Measurements from ENCODE around the gene CA4. TPM values are rescaled to one million over a fixed set of nuclear protein-coding genes. Genes with fewer than 3 reads are reported as not detected.
"Not testable (repeated sequence)": the region's sequence is repeated elsewhere in the genome, so short reads cannot be mapped to it uniquely, and the experiment has no call there.

The CA4 gene
- total RNA-seq, 2 experiments from 2014 or later: not detected

DNA sequence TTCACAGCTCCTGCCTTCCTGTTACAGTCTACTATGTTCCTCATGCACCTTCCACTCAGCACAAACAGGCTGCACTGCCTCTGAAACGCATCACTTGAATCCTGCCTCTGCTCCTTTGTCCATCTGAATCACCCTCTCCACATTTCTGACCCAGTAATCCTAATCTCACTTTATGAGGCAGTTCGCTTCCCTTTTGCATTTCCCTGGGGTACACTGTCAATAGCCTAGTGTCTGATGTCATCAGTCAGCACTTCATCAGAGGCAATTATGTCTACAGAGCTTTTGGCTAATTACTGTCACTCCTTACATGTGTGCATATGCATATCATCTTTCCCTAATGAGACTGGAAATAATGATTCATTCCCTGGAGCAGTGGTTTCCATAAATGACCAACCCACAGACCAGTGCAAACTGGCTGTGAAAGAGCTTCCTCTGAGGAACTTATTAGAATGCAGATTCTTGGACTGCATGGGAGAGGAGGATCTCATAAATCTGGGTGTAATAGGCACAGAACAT lies 23.6 kb downstream of the CA4 start:
- H3K36me3 Mint-ChIP-seq: no peaks in the 10 kb centered on the region
- H3K4me1 Mint-ChIP-seq (ENCODE audit: low read depth): peaks cover 19% of the 10 kb centered on the region
- DNase-seq: no peak
- no peaks in the 10 kb centered on the region for H3K9me3 Mint-ChIP-seq
- ChIA-PET CTCF (interaction anchor here (0.6 to 1.0 kb wide), 3 partner anchors 32 to 248 kb away, joined by 3 to 4 read pairs (median 3); no protein-coding TSS in a partner anchor), POLR2A (no interaction called here)
- no peaks in the 10 kb centered on the region for H3K27me3 Mint-ChIP-seq
- intact Hi-C loops (cut with micrococcal nuclease): no loop called here
- H3K27ac Mint-ChIP-seq: no peak overlapping the region
- H3K4me3 Mint-ChIP-seq: no peak overlapping the region

DNA sequence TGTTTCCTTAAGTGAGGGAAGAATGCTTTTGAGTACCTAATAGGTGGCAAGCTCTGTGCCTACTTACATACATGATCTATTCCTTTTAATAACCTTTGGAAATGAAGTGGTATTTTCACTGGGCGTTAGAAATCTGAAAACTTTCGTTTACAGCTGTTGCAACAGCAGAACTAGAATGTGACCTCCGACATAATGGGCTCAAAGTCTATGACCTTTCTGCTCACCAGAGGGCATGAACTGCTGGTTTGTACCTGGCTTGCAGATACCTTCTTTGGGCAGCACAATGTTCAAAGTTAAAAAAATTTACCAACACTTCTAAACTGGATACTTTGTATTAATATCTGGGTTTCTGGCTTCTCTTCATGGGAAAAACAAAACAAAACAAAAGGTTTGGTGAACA lies 24.3 kb downstream of the CA4 start:
- Mint-ChIP-seq H3K4me1 (ENCODE audit: low read depth) (peaks cover 19% of the 10 kb centered on the region), H3K27me3 (no peaks in the 10 kb centered on the region), H3K4me3 (no peak overlapping the region), H3K36me3 (no peaks in the 10 kb centered on the region), H3K27ac (no peak overlapping the region), H3K9me3 (no peaks in the 10 kb centered on the region)
- ChIA-PET CTCF (interaction anchor here (0.6 to 1.0 kb wide), 4 partner anchors 32 to 247 kb away, joined by 3 to 4 read pairs (median 3); no protein-coding TSS in a partner anchor), POLR2A (no interaction called here)
- no peak for DNase-seq
- intact Hi-C loops (cut with micrococcal nuclease): loop anchor here (1.0 kb wide), 1 partner anchor 31 kb away; no protein-coding TSS in a partner anchor

DNA sequence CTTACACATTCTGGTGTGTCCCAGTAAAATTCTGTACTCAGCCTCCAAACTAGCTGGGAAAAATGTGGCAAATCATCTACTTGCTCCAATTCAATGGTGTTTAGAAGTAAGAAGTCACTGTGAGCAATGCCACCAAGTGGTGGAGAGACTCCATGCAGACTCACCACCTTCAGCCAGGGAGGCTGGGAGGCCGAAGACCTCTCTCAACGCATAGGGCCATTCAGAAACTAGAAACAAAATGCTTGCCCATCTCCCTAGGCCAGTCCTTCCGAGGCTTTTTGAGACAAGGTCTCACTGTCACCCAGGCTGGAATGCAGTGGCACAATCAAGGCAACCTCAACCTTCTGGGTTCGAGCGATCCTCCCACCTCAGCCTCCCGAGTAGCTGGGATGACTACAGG lies 25.0 kb downstream of the CA4 start:
- intact Hi-C loops (cut with micrococcal nuclease): loop anchor here (1.0 kb wide), 1 partner anchor 31 kb away; no protein-coding TSS in a partner anchor
- H3K4me1 Mint-ChIP-seq (ENCODE audit: low read depth): peaks cover 17% of the 10 kb centered on the region
- H3K9me3 Mint-ChIP-seq, H3K4me3 Mint-ChIP-seq, DNase-seq, H3K27ac Mint-ChIP-seq, CTCF ChIA-PET, H3K36me3 Mint-ChIP-seq, H3K27me3 Mint-ChIP-seq: not testable (repeated sequence)
- POLR2A ChIA-PET: interaction anchor here (0.6 kb wide), 1 partner anchor 19 kb away, joined by 4 read pairs; no protein-coding TSS in a partner anchor

DNA sequence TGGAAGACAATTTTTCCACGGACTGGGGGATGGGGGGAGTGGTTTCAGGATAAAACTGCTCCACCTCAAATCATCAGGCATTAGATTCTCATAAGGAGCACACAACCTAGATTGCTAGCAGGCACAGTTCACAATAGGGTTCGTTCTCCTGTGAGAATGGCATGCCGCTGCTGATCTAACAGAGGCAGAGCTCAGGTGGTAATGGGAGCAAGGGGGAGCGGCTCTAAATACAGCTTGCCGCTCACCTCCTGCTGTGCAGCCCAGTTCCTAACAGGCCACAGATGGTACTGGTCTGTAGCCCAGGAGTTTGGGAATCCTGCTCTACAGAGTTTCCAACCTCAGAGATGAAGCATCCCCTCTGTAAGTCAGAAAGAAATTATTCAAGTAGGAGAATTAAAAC lies 27.0 kb downstream of the CA4 start:
- peaks cover 13% of the 10 kb centered on the region for H3K36me3 Mint-ChIP-seq
- DNase-seq; H3K4me1 Mint-ChIP-seq (ENCODE audit: low read depth); H3K27ac Mint-ChIP-seq; intact Hi-C loops (cut with micrococcal nuclease); H3K9me3 Mint-ChIP-seq; CTCF ChIA-PET; H3K4me3 Mint-ChIP-seq; POLR2A ChIA-PET; H3K27me3 Mint-ChIP-seq: not testable (repeated sequence)

DNA sequence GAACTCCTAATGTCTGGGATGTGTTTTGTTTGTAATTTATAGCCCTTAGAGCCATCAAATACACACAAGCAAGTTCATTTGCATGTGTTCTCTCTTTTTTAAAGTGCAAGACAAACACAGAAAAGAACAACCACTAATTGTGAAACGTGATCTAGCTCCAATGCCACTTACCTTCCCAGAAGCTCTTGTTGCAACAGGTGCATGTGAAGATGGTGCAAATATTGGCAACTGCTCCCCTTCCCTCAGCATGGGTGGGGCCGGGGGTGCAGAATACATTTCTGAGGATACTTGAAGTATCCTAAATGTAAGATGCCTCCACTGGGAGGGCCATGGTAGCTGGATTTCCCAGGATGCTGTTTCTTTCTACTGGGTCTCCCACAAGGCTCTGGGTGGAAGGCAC lies 28.4 kb downstream of the CA4 start:
- H3K4me1 Mint-ChIP-seq (ENCODE audit: low read depth); CTCF ChIA-PET; intact Hi-C loops (cut with micrococcal nuclease); H3K4me3 Mint-ChIP-seq; POLR2A ChIA-PET; H3K9me3 Mint-ChIP-seq; H3K27me3 Mint-ChIP-seq; H3K27ac Mint-ChIP-seq; DNase-seq: not testable (repeated sequence)
- peaks cover 17% of the 10 kb centered on the region for H3K36me3 Mint-ChIP-seq

DNA sequence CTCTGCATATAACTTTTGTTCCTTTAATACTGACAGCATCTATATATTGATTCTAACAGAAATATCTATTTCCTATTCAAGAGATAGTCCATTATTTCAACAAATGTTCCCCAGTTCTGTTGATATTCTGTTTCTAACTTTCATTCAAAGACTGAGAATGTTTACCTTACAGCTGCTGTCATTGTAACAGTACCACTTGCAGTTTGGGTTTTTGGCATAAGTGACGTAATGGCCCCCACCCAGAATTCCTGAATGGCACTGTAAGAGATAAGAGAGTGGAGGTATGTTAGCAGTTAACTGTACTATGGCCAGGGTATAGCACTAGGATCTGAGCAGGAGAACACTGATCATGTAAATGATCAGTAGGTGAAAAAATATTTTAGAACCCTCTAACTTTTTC lies 30.6 kb downstream of the CA4 start:
- POLR2A ChIA-PET; H3K4me1 Mint-ChIP-seq (ENCODE audit: low read depth); intact Hi-C loops (cut with micrococcal nuclease); DNase-seq; H3K27ac Mint-ChIP-seq; CTCF ChIA-PET; H3K4me3 Mint-ChIP-seq; H3K27me3 Mint-ChIP-seq; H3K9me3 Mint-ChIP-seq: not testable (repeated sequence)
- H3K36me3 Mint-ChIP-seq: peaks cover 22% of the 10 kb centered on the region

DNA sequence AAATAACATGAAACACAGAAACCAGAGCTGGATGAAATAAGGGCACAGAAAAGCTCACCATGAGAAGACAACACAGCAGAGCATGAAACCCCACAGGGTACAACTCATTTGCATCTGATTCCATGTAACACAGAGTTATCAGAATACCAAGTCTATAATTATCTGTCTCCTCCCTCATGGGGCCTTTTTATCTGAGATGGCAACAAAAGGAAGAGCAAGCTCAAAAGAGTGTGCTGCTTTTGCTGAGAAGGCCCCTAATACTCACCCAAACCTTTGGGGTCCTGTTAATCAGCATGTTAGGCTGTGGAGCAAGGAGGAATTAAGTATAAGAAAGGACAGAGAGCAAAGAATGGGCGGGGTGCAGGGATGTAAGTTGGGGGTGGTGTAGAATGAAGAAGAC lies 36.6 kb downstream of the CA4 start:
- H3K9me3 Mint-ChIP-seq; H3K4me3 Mint-ChIP-seq; H3K27ac Mint-ChIP-seq; H3K4me1 Mint-ChIP-seq (ENCODE audit: low read depth); POLR2A ChIA-PET; intact Hi-C loops (cut with micrococcal nuclease); DNase-seq; H3K27me3 Mint-ChIP-seq: not testable (repeated sequence)
- CTCF ChIA-PET: interaction anchor here (2.9 kb wide), 1 partner anchor 44 kb away, joined by 9 read pairs; no protein-coding TSS in a partner anchor
- H3K36me3 Mint-ChIP-seq: peaks cover 29% of the 10 kb centered on the region

DNA sequence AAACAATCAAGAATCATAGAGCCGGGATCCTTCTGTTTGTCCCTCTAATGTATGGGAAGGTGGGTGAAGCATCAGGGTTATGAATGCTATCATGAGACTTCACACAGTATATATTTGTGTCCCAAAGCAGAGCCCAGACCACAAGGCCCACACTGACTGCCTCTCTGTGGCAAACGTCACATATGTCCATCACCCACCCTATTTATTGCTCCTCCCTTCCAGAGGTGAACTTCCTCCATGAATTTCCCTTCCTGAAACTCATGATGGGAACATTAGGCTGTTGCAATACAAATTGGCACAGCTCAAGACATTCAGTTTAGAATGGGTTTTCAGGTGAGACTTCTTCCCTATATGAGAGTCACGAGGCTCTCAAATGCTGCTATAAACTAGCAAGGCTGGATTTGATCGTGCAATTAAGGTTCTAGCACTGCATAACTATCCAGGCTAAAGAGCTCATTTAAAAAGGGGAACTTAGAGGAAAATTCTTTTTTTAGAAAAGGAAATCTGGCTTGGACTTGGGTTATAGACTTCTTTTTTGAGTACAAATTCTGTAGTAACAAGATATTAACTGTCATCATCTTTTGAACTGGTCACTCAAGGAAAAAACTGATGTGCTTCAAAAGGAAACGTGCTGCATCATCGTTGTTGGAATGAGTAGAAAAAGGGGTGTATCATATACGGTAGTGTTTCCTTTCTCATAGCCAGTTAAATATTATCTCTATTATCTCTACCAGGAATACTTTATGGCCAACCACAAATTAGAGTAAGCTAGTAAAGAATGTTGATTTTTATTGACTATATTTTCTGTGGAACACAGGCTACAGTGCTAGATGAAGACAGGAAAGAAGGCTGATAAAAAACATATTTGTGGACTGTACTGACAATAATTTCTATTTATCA lies 37.3 kb downstream of the CA4 start:
- H3K27me3 Mint-ChIP-seq; DNase-seq; H3K4me3 Mint-ChIP-seq; H3K27ac Mint-ChIP-seq; intact Hi-C loops (cut with micrococcal nuclease); H3K9me3 Mint-ChIP-seq; H3K4me1 Mint-ChIP-seq (ENCODE audit: low read depth); POLR2A ChIA-PET: not testable (repeated sequence)
- peaks cover 27% of the 10 kb centered on the region for H3K36me3 Mint-ChIP-seq
- CTCF ChIA-PET: interaction anchor here (2.9 kb wide), 1 partner anchor 44 kb away, joined by 9 read pairs; no protein-coding TSS in a partner anchor

DNA sequence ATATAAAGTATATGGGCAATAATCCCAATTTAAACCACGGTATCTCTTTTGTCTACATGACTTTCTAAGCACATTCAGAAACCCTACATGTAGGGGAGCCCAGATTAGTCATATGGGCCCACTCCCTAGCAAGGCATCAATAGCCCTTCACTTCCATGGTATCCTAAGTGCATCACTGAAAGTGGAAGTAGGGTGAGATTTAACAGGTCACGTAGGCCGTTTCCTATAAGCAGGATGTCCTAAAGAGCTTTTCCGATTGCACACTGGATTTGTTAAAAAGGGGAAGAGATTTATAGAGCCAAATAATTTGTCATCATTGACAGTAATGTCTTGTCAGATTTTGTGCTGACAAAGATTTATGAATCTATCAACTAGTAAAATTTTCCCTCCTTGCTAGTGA lies 39.0 kb downstream of the CA4 start:
- Mint-ChIP-seq H3K36me3 (peaks cover 25% of the 10 kb centered on the region), H3K4me3 (no peak overlapping the region), H3K27me3 (no peaks in the 10 kb centered on the region), H3K27ac (no peak overlapping the region), H3K4me1 (ENCODE audit: low read depth) (no peaks in the 10 kb centered on the region), H3K9me3 (no peaks in the 10 kb centered on the region)
- intact Hi-C loops (cut with micrococcal nuclease): no loop called here
- ChIA-PET POLR2A (no interaction called here), CTCF (no interaction called here)
- DNase-seq: no peak

DNA sequence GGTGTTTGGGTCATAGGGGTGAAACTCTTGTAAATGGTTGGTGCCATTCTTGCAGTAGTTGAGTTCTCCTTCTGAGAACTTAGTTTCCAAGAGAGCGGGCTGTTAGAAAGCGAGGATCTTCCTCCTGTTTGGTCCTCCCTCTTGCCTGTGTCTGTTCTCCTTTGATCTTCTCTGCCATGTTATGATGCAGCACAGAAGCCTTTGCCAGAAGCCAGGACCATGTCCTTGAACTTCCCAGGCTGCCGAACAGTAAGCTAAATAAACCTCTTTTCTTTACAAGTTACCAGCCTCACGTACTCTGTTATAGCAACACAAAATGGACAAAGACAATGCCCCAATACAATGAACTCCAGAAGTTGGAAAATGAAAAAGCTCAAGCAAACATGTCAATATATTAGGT lies 40.3 kb downstream of the CA4 start:
- H3K9me3 Mint-ChIP-seq; H3K27ac Mint-ChIP-seq; H3K27me3 Mint-ChIP-seq; DNase-seq; H3K4me3 Mint-ChIP-seq; POLR2A ChIA-PET; CTCF ChIA-PET; H3K4me1 Mint-ChIP-seq (ENCODE audit: low read depth); intact Hi-C loops (cut with micrococcal nuclease): not testable (repeated sequence)
- peaks cover 29% of the 10 kb centered on the region for H3K36me3 Mint-ChIP-seq

DNA sequence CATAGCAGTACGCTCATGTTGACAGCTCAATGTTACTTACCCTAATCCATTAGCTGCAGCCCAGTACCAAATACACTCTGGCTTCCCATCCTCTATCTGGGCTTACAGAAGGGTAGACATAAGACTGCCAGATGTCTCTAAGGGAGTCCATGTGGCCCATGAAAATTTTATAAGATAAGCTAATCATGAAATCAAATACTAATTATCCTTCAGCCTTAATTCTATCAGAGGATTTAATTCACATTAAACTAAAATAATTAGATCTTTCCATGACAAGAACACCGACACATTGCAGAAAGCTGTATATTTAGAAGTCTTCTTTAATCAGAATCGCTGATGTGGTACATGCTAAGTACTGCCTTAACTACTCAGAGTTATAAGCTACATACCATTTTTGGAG lies 43.3 kb downstream of the CA4 start:
- CTCF ChIA-PET: not testable (repeated sequence)

DNA sequence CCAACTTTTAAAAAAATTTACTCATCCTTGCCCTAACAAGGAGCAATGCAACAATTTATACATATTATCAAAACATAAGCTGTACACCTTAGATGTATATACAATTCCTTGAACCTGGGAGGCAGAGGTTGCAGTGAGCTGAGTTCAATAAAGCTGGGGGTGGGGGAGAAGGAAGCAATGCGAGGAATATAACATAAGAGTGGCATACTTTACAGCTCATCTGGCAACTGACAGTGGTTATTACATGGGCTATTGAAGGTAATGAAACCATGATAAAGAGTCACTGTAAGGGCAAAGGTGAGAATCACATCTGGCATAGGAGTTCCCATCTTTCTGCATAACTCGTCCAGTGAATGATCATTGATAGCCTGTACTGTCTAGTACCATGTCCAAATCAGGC lies 43.7 kb downstream of the CA4 start:
- H3K27me3 Mint-ChIP-seq: no peaks in the 10 kb centered on the region
- H3K4me3 Mint-ChIP-seq: no peak overlapping the region
- no peaks in the 10 kb centered on the region for H3K4me1 Mint-ChIP-seq (ENCODE audit: low read depth)
- POLR2A ChIA-PET: interaction anchor here (0.6 kb wide), 1 partner anchor 19 kb away, joined by 4 read pairs; no protein-coding TSS in a partner anchor
- H3K27ac Mint-ChIP-seq: no peak overlapping the region
- no peak for DNase-seq
- H3K36me3 Mint-ChIP-seq: peaks cover 37% of the 10 kb centered on the region
- CTCF ChIA-PET: no interaction called here
- no peaks in the 10 kb centered on the region for H3K9me3 Mint-ChIP-seq
- intact Hi-C loops (cut with micrococcal nuclease): no loop called here

More for the DNA sequence above, 43.3 kb downstream of the CA4 start:
- H3K36me3 Mint-ChIP-seq: peaks cover 35% of the 10 kb centered on the region
- H3K9me3 Mint-ChIP-seq; DNase-seq; H3K27ac Mint-ChIP-seq; intact Hi-C loops (cut with micrococcal nuclease); H3K4me1 Mint-ChIP-seq (ENCODE audit: low read depth); H3K4me3 Mint-ChIP-seq; H3K27me3 Mint-ChIP-seq: not testable (repeated sequence)
- POLR2A ChIA-PET: interaction anchor here (0.5 kb wide), 1 partner anchor 38 kb away, joined by 3 read pairs; no protein-coding TSS in a partner anchor
